Measurements from ENCODE around the gene DTX1.

- TF ChIP-seq POLR2AphosphoS5 (IDR thresholded peaks at IDR 0.05; ENCODE audit: low read depth, low read length) = no peak
- no peak for TF ChIP-seq POLR2A (IDR thresholded peaks at IDR 0.05; ENCODE audit: low read depth, low read length)
- TF ChIP-seq TAF1 (IDR thresholded peaks at IDR 0.05; ENCODE audit: low read depth, low read length) = no peak
- TF ChIP-seq PAX5 (IDR thresholded peaks at IDR 0.05; ENCODE audit: insufficient read depth, low read length, severe bottlenecking) = no peak
Measured at GRCh38 chr12:113096675-113097461, 40.3 kb downstream of the DTX1 start.

Data from GM12891 (cell line).